CD4-positive, alpha-beta T cell (primary cell): Measurements from ENCODE around the gene SLC25A47. TPM values are rescaled to one million over a fixed set of nuclear protein-coding genes. Genes with fewer than 3 reads are reported as not detected.

Experiments used
- ATAC-seq: fragments of 200-7000 bp; cut with Tn5 transposase; one replicate; pipeline ENCODE4 v1.10.0; 2022; ENCODE audit warnings: mild to moderate bottlenecking; ENCODE audit not compliant: poor library complexity
- CTCF ChIA-PET: fragments of 350-600 bp; sonication (Branson Sonifier 250); formaldehyde crosslinking; loops from one replicate; lab custom pipeline; 2021; ENCODE audit warnings: antibody characterized with exemption, inconsistent platforms; lab: Charles Lee
- POLR2A ChIA-PET: fragments of 350-600 bp; sonication (Branson Sonifier 250); formaldehyde crosslinking; loops from one replicate; lab custom pipeline; 2021; ENCODE audit warnings: antibody characterized with exemption, inconsistent platforms; lab: Charles Lee
- DNase-seq, 14 experiments: peaks; one replicate each; pipeline ENCODE4 v3.0.0-alpha.2; 2013 to 2020; ENCODE audit warnings: mixed read lengths in 2 of 14
- H3K27ac ChIP-seq, 2 donors: one replicate each; pipeline versions ENCODE4 v1.5.1 to v1.7.0; 2013; ENCODE audit warnings: low read length in 2 of 2, low read depth in 1 of 2, mild to moderate bottlenecking in 1 of 2
- H3K27me3 ChIP-seq, 2 experiments: 1 replicate in 1 of 2; 2 replicates in 1 of 2; pipeline versions ENCODE4 v1.6.1 to v1.7.0; 2013; ENCODE audit warnings: low read length in 2 of 2, control low read depth in 1 of 2, mild to moderate bottlenecking in 1 of 2, moderate library complexity in 1 of 2; ENCODE audit not compliant: insufficient read depth in 2 of 2, control insufficient read depth in 1 of 2
- H3K36me3 ChIP-seq: one replicate; pipeline ENCODE4 v1.6.1; 2013; ENCODE audit warnings: low read length, control low read depth; ENCODE audit not compliant: insufficient read depth
- H3K4me1 ChIP-seq: one replicate; pipeline ENCODE4 v1.6.1; 2013; ENCODE audit warnings: low read length, control low read depth; ENCODE audit not compliant: insufficient read depth
- H3K4me3 ChIP-seq: one replicate; pipeline ENCODE4 v1.5.1; 2013; ENCODE audit warnings: mild to moderate bottlenecking, low read length, moderate library complexity
- H3K9me3 ChIP-seq, 2 experiments: 1 replicate in 1 of 2; 2 replicates in 1 of 2; pipeline versions ENCODE4 v1.6.1 to v1.7.0; 2013; ENCODE audit warnings: low read length in 2 of 2, mild to moderate bottlenecking in 2 of 2, control low read depth in 1 of 2, moderate library complexity in 1 of 2; ENCODE audit not compliant: control insufficient read depth in 1 of 2, insufficient read depth in 1 of 2
- H3K27ac Mint-ChIP-seq: one replicate; pipeline ENCODE4 v1.8.0; 2020; ENCODE audit warnings: mixed read lengths
- H3K27me3 Mint-ChIP-seq: one replicate; pipeline ENCODE4 v1.8.0; 2021; ENCODE audit warnings: mixed read lengths
- H3K36me3 Mint-ChIP-seq: one replicate; pipeline ENCODE4 v1.8.0; 2021; ENCODE audit warnings: low read depth, mixed read lengths
- H3K4me1 Mint-ChIP-seq: one replicate; pipeline ENCODE4 v1.8.0; 2021; ENCODE audit warnings: low read depth, mixed read lengths
- H3K4me3 Mint-ChIP-seq: one replicate; pipeline ENCODE4 v1.8.0; 2020; ENCODE audit warnings: mild to moderate bottlenecking, mixed read lengths
- H3K9me3 Mint-ChIP-seq: one replicate; pipeline ENCODE4 v1.8.0; 2020; ENCODE audit warnings: mixed read lengths
- intact Hi-C, 2 experiments: fragments of 100-400 bp; cut with DNase I in 1 of 2; cut with micrococcal nuclease in 1 of 2; formaldehyde crosslinking; loops; one replicate each; pipeline versions ENCODE4 v1.15.1 to v1.9.0; 2023 to 2025; cut with DNase I, micrococcal nuclease
- total RNA-seq, 174 experiments: library from RNA in 2 of 174; stranded (reverse) in 2 of 174; gene quantifications; one replicate each; pipeline ENCODE4 v1.2.3 and lab custom pipeline; 2021 to 2026
- TF ChIP-seq, protein P1 (sequence below): fragments of 200-600 bp; IDR thresholded peaks from one replicate; pipeline ENCODE4 v1.8.0; 2022; ENCODE audit warnings: antibody characterized with exemption, mild to moderate bottlenecking

Gene SLC25A47
- total RNA-seq, 2 experiments from 2014 or later, result not detected

DNA sequence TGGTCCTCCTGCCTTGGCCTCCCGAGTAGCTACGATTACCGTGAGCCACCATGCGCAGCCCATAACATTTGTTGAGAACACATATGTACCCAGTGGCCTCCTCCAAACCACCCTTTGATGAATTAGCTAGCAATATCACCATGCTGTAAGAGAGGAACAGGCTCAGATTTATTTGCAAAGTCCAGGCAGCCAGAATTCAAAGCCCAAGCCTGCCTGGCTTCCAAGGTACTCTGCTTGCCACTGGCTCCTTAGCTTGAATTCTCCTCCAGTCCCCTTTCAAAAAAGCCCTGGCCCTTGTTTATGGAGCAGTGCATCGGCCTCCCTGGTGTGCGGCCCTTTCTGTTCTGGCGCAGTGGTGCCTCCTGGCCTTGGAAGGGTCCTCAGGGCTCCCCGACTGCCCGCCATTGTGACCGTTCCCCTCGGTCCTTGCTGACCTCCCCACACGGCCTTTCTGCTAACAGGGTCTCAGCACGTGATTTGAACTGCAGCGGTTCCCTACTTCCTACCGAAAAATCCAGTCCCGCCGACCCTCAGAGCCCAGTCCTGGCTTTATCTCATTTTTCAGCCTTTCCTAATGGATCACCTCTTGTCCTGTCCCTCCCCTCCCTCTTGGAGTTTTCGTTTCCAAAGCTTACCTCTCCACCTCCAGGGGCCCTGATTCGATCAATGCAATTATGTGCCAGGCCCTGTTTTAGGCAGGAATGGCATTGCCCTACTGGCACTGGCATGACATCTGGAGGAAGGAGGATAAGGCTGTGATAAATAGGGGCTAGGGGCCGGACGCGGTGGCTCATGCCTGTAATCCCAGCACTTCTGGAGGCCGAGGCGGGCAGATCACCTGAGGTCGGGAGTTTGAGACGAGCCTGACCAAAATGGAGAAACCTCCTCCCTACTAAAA lies 38.9 kb upstream of the SLC25A47 start:
- ATAC-seq (no peak), DNase-seq (no peak)
- TF ChIP-seq, protein P1, sequence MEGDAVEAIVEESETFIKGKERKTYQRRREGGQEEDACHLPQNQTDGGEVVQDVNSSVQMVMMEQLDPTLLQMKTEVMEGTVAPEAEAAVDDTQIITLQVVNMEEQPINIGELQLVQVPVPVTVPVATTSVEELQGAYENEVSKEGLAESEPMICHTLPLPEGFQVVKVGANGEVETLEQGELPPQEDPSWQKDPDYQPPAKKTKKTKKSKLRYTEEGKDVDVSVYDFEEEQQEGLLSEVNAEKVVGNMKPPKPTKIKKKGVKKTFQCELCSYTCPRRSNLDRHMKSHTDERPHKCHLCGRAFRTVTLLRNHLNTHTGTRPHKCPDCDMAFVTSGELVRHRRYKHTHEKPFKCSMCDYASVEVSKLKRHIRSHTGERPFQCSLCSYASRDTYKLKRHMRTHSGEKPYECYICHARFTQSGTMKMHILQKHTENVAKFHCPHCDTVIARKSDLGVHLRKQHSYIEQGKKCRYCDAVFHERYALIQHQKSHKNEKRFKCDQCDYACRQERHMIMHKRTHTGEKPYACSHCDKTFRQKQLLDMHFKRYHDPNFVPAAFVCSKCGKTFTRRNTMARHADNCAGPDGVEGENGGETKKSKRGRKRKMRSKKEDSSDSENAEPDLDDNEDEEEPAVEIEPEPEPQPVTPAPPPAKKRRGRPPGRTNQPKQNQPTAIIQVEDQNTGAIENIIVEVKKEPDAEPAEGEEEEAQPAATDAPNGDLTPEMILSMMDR, result no peak
- Mint-ChIP-seq H3K9me3 (no peaks in the 10 kb centered on the region), H3K27ac (peak overlapping the region; percentile 42), H3K27me3 (no peaks in the 10 kb centered on the region), H3K36me3 (peaks cover 11% of the 10 kb centered on the region), H3K4me3 (peak overlapping the region; percentile 80), H3K4me1 (peaks cover 6% of the 10 kb centered on the region)
- H3K27ac ChIP-seq, result no peak overlapping the region
- peaks cover 19% of the 10 kb centered on the region for H3K4me1 ChIP-seq
- intact Hi-C loops, result loop anchor here (2.0 kb wide), 4 partner anchors 41 to 93 kb away; partner anchors contain the start of gene WDR25 (in 1 of the 2)
- peaks cover 3% of the 10 kb centered on the region for H3K36me3 ChIP-seq
- ChIA-PET CTCF (interaction anchor here (0.6 to 2.4 kb wide), 11 partner anchors 11 to 1525 kb away, joined by 3 to 9 read pairs (median 8); no protein-coding TSS in a partner anchor), POLR2A (interaction anchor here (0.7 kb wide), 1 partner anchor 60 kb away, joined by 3 read pairs; no protein-coding TSS in a partner anchor)
- no peaks in the 10 kb centered on the region for H3K27me3 ChIP-seq
- no peak overlapping the region for H3K4me3 ChIP-seq
- H3K9me3 ChIP-seq, result no peaks in the 10 kb centered on the region

DNA sequence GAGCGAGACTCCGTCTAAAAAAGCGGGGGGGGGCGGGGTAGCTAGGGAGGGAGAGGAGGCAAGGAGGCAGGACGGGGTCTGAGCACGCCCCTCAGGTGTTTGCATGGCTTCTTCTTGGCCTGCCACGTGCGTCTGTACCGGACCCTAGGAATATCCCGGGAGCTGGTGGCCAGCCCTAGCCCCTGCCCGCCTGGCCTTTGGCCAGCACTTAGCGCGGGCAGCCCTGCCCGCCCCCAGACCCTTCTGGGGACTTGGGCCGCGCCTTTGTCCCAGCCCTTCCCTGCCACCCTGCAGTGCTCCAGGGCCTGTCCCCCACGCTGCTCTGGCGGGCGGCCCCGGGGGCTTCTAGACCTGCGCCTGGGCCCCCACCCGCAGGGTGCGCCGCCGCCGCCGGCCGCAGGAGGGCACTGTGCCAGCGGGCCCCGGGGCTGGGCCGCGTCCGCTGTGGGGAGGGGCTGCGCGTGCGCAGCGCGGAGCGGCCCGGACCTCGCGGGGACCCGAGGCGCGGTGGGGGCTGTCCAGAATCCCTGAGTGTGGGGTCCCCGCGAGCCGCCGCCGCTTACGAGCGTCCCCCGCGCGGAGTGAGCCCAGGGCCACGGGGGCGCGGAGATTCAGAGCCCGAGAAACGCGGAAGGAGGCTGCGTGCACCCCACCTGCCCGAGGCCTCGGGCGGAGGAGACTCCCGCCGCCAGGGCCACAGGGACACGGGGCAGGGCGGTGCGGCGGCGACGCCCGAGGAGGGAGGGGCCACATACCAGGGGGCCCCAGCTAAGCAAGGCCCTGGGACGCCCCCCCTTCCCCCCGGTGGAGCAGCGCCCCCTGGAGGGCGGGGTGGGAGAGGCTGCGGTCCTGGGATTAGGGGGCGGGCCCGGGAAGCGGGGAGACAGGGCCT lies 37.9 kb upstream of the SLC25A47 start:
- H3K27me3 Mint-ChIP-seq, result no peaks in the 10 kb centered on the region
- H3K9me3 ChIP-seq, result no peaks in the 10 kb centered on the region
- peak overlapping the region; percentile 80 for H3K4me3 Mint-ChIP-seq
- intact Hi-C loops, result loop anchor here (1.0 to 5.0 kb wide), 7 partner anchors 42 to 360 kb away; partner anchors contain the start of gene WDR25 (in 2 of the 2)
- H3K27ac ChIP-seq, result peak overlapping the region in 1 of 2 donors; percentile 79
- H3K36me3 ChIP-seq, result peaks cover 3% of the 10 kb centered on the region
- H3K9me3 Mint-ChIP-seq, result no peaks in the 10 kb centered on the region
- CTCF ChIA-PET, result interaction anchor here (0.6 to 2.4 kb wide), 22 partner anchors 8 to 1524 kb away, joined by 3 to 9 read pairs (median 4); a partner anchor contains a TSS
- peaks cover 15% of the 10 kb centered on the region for H3K4me1 ChIP-seq
- DNase-seq (peak; percentile 60 to 91 (median 76)), ATAC-seq (peak; percentile 92)
- H3K27me3 ChIP-seq, result no peaks in the 10 kb centered on the region
- H3K4me1 Mint-ChIP-seq, result no peaks in the 10 kb centered on the region
- peaks cover 4% of the 10 kb centered on the region for H3K36me3 Mint-ChIP-seq
- peak overlapping the region; percentile 42 for H3K27ac Mint-ChIP-seq
- POLR2A ChIA-PET, result interaction anchor here (0.6 to 1.5 kb wide), 5 partner anchors 8 to 92 kb away, joined by 3 to 4 read pairs (median 3); no protein-coding TSS in a partner anchor
- H3K4me3 ChIP-seq, result peak overlapping the region; percentile 59
- TF ChIP-seq, protein P1, result peak; percentile 96
